C4-2B (cell line): ENCODE data around the gene PLXNA4.

ENCODE experiments used
- CTCF ChIP-seq: fragments of 450-650 bp; conservative IDR thresholded peaks from 2 replicates; pipeline ENCODE4 v1.5.1; 2017; ENCODE audit warnings: mild to moderate bottlenecking
- ZFX ChIP-seq: fragments of 450-650 bp; IDR thresholded peaks from 2 replicates; pipeline ENCODE4 v1.6.1; 2017

- no peak for TF ChIP-seq CTCF
- no peak for TF ChIP-seq ZFX
Measured at GRCh38 chr7:132387596-132387995, 188.7 kb downstream of the PLXNA4 start.
